ENCODE measurements around the gene OR6C65. TPM values are rescaled to one million over a fixed set of nuclear protein-coding genes. Genes with fewer than 3 reads are reported as not detected.

The OR6C65 gene
- total RNA-seq, 1 donor from 2014 or later = not detected

DNA sequence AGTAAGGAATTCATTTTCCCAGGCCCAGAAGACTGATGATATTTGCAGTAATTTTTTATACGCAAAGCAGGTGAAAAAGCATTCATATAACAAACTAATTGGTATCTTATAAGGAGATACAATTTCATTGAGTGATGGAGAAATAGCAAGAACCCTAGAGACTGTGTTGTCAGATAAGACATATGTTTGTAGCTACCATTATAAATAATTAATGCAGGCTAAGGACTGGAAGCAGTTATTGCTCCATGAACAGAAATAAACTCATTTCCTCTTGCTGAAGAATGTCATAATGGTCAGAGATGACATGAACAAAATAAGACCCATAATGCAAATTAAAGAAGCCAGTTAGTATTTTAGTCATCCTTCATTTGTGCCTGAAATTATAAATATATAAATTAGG is 45.0 kb downstream of the OR6C65 start:
- no peak for DNase-seq (ENCODE audit: low spot score)

GRCh38 chr12:55446326-55446725 is 46.0 kb downstream of the OR6C65 start:
- DNase-seq (ENCODE audit: low spot score) = no peak

GRCh38 chr12:55448825-55449224 is 48.5 kb downstream of the OR6C65 start:
- DNase-seq (ENCODE audit: low spot score) = no peak

Other genes with a start within 250 kb of the OR6C65 start
- gene OR10A7, start 179.5 kb upstream of the OR6C65 start, total RNA-seq = not detected
- not detected for gene OR6C74, start 155.9 kb upstream of the OR6C65 start, total RNA-seq
- not detected for gene OR6C6, start 104.0 kb upstream of the OR6C65 start, total RNA-seq
- not detected for gene OR6C1, start 86.2 kb upstream of the OR6C65 start, total RNA-seq
- gene OR6C3, start 69.8 kb upstream of the OR6C65 start, total RNA-seq = not detected
- gene OR6C75, start 37.6 kb upstream of the OR6C65 start, total RNA-seq = not detected
- not detected for gene OR6C76, start 25.7 kb downstream of the OR6C65 start, total RNA-seq
- gene OR6C2, start 43.5 kb downstream of the OR6C65 start, total RNA-seq = not detected
- gene OR6C70, start 69.6 kb downstream of the OR6C65 start, total RNA-seq = not detected
- gene OR6C68, start 91.8 kb downstream of the OR6C65 start, total RNA-seq = not detected
- not detected for gene OR6C4, start 149.1 kb downstream of the OR6C65 start, total RNA-seq
- gene OR2AP1, start 171.9 kb downstream of the OR6C65 start, total RNA-seq = not detected
- gene OR10P1, start 236.4 kb downstream of the OR6C65 start, total RNA-seq = not detected

All from mesenteric fat pad (tissue), 1 donor.